Measurements from ENCODE around the gene CORIN.

DNA sequence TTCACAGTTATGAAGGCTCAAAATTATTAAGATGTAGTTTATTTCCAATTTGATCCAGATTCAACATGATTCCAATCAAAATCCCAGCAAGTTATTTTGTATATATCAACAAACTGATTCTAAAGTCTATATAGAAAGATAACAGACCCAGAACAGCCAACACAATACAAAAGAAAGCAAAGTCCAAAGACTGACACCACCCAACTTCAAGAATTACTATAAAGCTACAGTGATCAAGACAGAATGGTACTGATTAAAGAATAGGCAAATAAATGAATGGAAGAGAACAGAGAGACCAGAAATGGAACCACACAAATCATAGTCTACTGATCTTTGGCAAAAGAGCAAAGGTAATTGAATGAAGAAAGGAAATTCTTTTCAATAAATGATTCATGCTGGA is 41.6 kb upstream of the CORIN start:
- no peak for TF ChIP-seq EZH2 (IDR thresholded peaks at IDR 0.05; ENCODE audit: low read length)
- TF ChIP-seq, protein P1, sequence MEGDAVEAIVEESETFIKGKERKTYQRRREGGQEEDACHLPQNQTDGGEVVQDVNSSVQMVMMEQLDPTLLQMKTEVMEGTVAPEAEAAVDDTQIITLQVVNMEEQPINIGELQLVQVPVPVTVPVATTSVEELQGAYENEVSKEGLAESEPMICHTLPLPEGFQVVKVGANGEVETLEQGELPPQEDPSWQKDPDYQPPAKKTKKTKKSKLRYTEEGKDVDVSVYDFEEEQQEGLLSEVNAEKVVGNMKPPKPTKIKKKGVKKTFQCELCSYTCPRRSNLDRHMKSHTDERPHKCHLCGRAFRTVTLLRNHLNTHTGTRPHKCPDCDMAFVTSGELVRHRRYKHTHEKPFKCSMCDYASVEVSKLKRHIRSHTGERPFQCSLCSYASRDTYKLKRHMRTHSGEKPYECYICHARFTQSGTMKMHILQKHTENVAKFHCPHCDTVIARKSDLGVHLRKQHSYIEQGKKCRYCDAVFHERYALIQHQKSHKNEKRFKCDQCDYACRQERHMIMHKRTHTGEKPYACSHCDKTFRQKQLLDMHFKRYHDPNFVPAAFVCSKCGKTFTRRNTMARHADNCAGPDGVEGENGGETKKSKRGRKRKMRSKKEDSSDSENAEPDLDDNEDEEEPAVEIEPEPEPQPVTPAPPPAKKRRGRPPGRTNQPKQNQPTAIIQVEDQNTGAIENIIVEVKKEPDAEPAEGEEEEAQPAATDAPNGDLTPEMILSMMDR (optimal IDR thresholded peaks at IDR 0.05 in 1 of 3, IDR thresholded peaks at IDR 0.05 in 1 of 3, conservative IDR thresholded peaks at IDR 0.05 in 1 of 3; ENCODE audit: extremely low read depth in 1 of 3, insufficient read depth in 2 of 3, low read length in 3 of 3): no peak

Measured in keratinocyte (primary cell).